GM12878 (cell line): ENCODE data around the gene EP300. TPM values are rescaled to one million over a fixed set of nuclear protein-coding genes. Genes with fewer than 3 reads are reported as not detected.

ENCODE experiments used
- ATAC-seq: fragments of 200-7000 bp; cut with Tn5 transposase; 3 replicates; pipeline ENCODE4 v1.9.1; 2020; ENCODE audit warnings: mild to moderate bottlenecking, moderate library complexity
- BruUV-seq: library from RNA; stranded (reverse); fragments of 400-500 nt; replicated peaks from 2 replicates; lab custom pipeline; 2021; lab: Mats Ljungman, UMichigan
- CTCF ChIA-PET: fragments of 300-600 bp; sonication (Branson Sonifier 250); formaldehyde crosslinking; extraction: SDS; loops from one replicate; lab custom pipeline; 2021; ENCODE audit warnings: inconsistent platforms; lab: Yijun Ruan, JAX
- POLR2A ChIA-PET: fragments of 350-600 bp; formaldehyde crosslinking; extraction: SDS; loops from one replicate; lab custom pipeline; 2021; ENCODE audit warnings: inconsistent platforms; lab: Charles Lee
- RAD21 ChIA-PET: fragments of 300-600 bp; sonication (Branson Sonifier 250); formaldehyde crosslinking; loops from one replicate; lab custom pipeline; 2023; ENCODE audit warnings: antibody characterized with exemption; ENCODE audit not compliant: unreplicated experiment; lab: Charles Lee
- SMC1A ChIA-PET: fragments of 300-600 bp; sonication (Branson Sonifier 250); formaldehyde crosslinking; loops from one replicate; lab custom pipeline; 2023; ENCODE audit not compliant: unreplicated experiment, uncharacterized antibody; lab: Charles Lee
- DNase-seq: peaks from one replicate; pipeline ENCODE4 v3.0.0-alpha.2; 2011; ENCODE audit warnings: low read depth, low spot score
- FAIRE-seq: peaks from 3 replicates; lab custom pipeline; 2011; peaks lifted over from hg19 to GRCh38; lab: Jason Lieb, UNC
- H2AFZ ChIP-seq: 2 replicates; pipeline ENCODE4 v1.6.0; 2011; ENCODE audit warnings: low read depth, low read length, control low read depth; ENCODE audit not compliant: control insufficient read depth
- H3K27ac ChIP-seq: 2 replicates; pipeline ENCODE4 v1.5.1; 2011; ENCODE audit warnings: control low read depth; ENCODE audit not compliant: control insufficient read depth, insufficient read depth
- H3K27me3 ChIP-seq, 2 experiments: replicated peaks in 1 of 2; 2 replicates each; pipeline versions ENCODE4 v1.6.0 to v1.6.1; 2011; ENCODE audit warnings: low read length in 1 of 2; ENCODE audit not compliant: control insufficient read depth in 2 of 2, insufficient read depth in 2 of 2
- H3K36me3 ChIP-seq, 2 experiments: 2 replicates each; pipeline ENCODE4 v1.5.1; 2011; ENCODE audit warnings: low read length in 1 of 2; ENCODE audit not compliant: control insufficient read depth in 2 of 2, insufficient read depth in 2 of 2
- H3K4me1 ChIP-seq: 2 replicates; pipeline ENCODE4 v1.6.1; 2011; ENCODE audit warnings: mild to moderate bottlenecking, low read length, moderate library complexity, mixed read lengths; ENCODE audit not compliant: control insufficient read depth, insufficient read depth
- H3K4me2 ChIP-seq: 2 replicates; pipeline ENCODE4 v1.6.0; 2011; ENCODE audit warnings: control low read depth; ENCODE audit not compliant: control insufficient read depth, insufficient read depth
- H3K4me3 ChIP-seq: fragments of 200-600 bp; sonication (generic); 2 replicates; pipeline ENCODE4 v1.5.1; 2016
- H3K79me2 ChIP-seq: 2 replicates; pipeline ENCODE4 v1.6.0; 2011; ENCODE audit warnings: low read length; ENCODE audit not compliant: control insufficient read depth, insufficient read depth
- H3K9ac ChIP-seq: 2 replicates; pipeline ENCODE4 v1.8.0; 2011; ENCODE audit warnings: low read length, control low read depth, mixed read lengths; ENCODE audit not compliant: control insufficient read depth, insufficient read depth
- H3K9me3 ChIP-seq: replicated peaks from 3 replicates; pipeline ENCODE4 v1.5.1; 2011; ENCODE audit warnings: mild to moderate bottlenecking, low read length; ENCODE audit not compliant: control insufficient read depth, insufficient read depth
- H4K20me1 ChIP-seq: 2 replicates; pipeline ENCODE4 v1.6.0; 2011; ENCODE audit not compliant: control insufficient read depth, insufficient read depth
- DPF2 ChIP-seq: fragments of 450-650 bp; IDR thresholded peaks from 2 replicates; pipeline ENCODE4 v1.6.1; 2017; ENCODE audit warnings: mild to moderate bottlenecking
- EED ChIP-seq: sonication (generic); IDR thresholded peaks from 2 replicates; pipeline ENCODE4 v1.6.1; 2016; ENCODE audit warnings: antibody characterized with exemption, low read depth
- HDAC6 ChIP-seq: fragments of 200-600 bp; sonication (generic); IDR thresholded peaks from one replicate; pipeline ENCODE4 v1.8.0; 2017; ENCODE audit warnings: antibody characterized with exemption; ENCODE audit not compliant: unreplicated experiment
- HDGF ChIP-seq: fragments of 450-650 bp; IDR thresholded peaks from 2 replicates; pipeline ENCODE4 v1.6.1; 2016; ENCODE audit warnings: antibody characterized with exemption
- HSF1 ChIP-seq: fragments of 150-350 bp; IDR thresholded peaks from 2 replicates; pipeline ENCODE4 v1.6.1; 2014; ENCODE audit warnings: mild to moderate bottlenecking, low read depth, low read length
- MEF2A ChIP-seq: IDR thresholded peaks from 2 replicates; pipeline ENCODE4 v1.6.1; 2011; ENCODE audit warnings: low read depth, mild to moderate bottlenecking, low read length, moderate library complexity; ENCODE audit not compliant: insufficient read depth
- NFIC ChIP-seq: IDR thresholded peaks from 2 replicates; pipeline ENCODE4 v1.6.1; 2012; ENCODE audit warnings: low read depth, mild to moderate bottlenecking, inconsistent platforms, low read length, moderate library complexity
- PAX8 ChIP-seq: fragments of 450-650 bp; IDR thresholded peaks from 2 replicates; pipeline ENCODE4 v1.6.1; 2017; ENCODE audit warnings: mild to moderate bottlenecking, moderate library complexity
- RBBP5 ChIP-seq: fragments of 200-600 bp; sonication (generic); conservative IDR thresholded peaks from 2 replicates; pipeline ENCODE4 v1.6.1; 2016
- SIX5 ChIP-seq: IDR thresholded peaks from 2 replicates; pipeline ENCODE4 v1.6.1; 2011; ENCODE audit warnings: mild to moderate bottlenecking, low read depth, low read length, moderate library complexity; ENCODE audit not compliant: severe bottlenecking
- SMAD1 ChIP-seq: fragments of 450-650 bp; IDR thresholded peaks from 2 replicates; pipeline ENCODE4 v1.6.1; 2018; ENCODE audit warnings: mild to moderate bottlenecking, low read depth; ENCODE audit not compliant: partially characterized antibody
- TAF1 ChIP-seq: IDR thresholded peaks from 2 replicates; pipeline ENCODE4 v1.6.1; 2011; ENCODE audit warnings: mild to moderate bottlenecking, low read depth, low read length, borderline replicate concordance
- TBL1XR1 ChIP-seq: IDR thresholded peaks from 2 replicates; pipeline ENCODE4 v1.6.1; 2012; ENCODE audit warnings: low read depth, low read length, improper control_type of control experiment
- TCF12 ChIP-seq: IDR thresholded peaks from 2 replicates; pipeline ENCODE4 v1.6.1; 2011; ENCODE audit warnings: low read depth, mild to moderate bottlenecking, low read length
- ZNF24 ChIP-seq: fragments of 450-650 bp; IDR thresholded peaks from 2 replicates; pipeline ENCODE4 v1.6.1; 2017; ENCODE audit warnings: antibody characterized with exemption, mild to moderate bottlenecking
- WGBS: methylation state at CpG from one replicate; pipeline ENCODE4 v1.1.6; 2016; ENCODE audit warnings: low lambda C conversion rate; ENCODE audit not compliant: insufficient replicate concordance, insufficient coverage; ENCODE audit errors: missing lambda C conversion rate; 5-methylcytosine and 5-hydroxymethylcytosine counted together
- in situ Hi-C: fragments of 300-500 bp; cut with MboI; formaldehyde crosslinking; loops from 9 replicates; pipeline ENCODE4 v1.14.3; 2018; ENCODE audit warnings: mixed read lengths
- intact Hi-C: fragments of 100-400 bp; cut with micrococcal nuclease; formaldehyde crosslinking; loops from one replicate; pipeline ENCODE4 v1.14.2; 2022; ENCODE audit not compliant: unreplicated experiment
- polyA plus RNA-seq, 11 experiments: library from polyadenylated mRNA; depleted of rRNA in 4 of 11; unstranded in 6 of 11; stranded (reverse) in 5 of 11; fragments of >200 nt; fragmentation: Nextera tagmentation in 4 of 11; fragmentation: Illumina TruSeq in 1 of 11; extraction: Ambion mirVana in 4 of 11; extraction: Trizol in 1 of 11; gene quantifications; 1 replicate in 1 of 11; 2 replicates in 10 of 11; pipeline versions ENCODE4 v1.2.1 to v1.2.3, GENCODE V29; 2011 to 2016; ENCODE audit warnings: inconsistent platforms in 2 of 11, missing spikeins in 2 of 11, low read depth in 1 of 11
- total RNA-seq, 4 experiments: library from RNA; depleted of rRNA in 3 of 4; stranded (reverse); fragments of >200 nt in 3 of 4; fragmentation: Illumina TruSeq in 1 of 4; extraction: Trizol in 1 of 4; gene quantifications; 2 replicates each; pipeline versions ENCODE4 v1.2.1 to v1.2.3, GENCODE V29; 2013 to 2021
- TF ChIP-seq, protein P1 (sequence below), 3 experiments: IDR thresholded peaks in 2 of 3; conservative IDR thresholded peaks in 1 of 3; 2 replicates each; pipeline ENCODE4 v1.5.1; 2011; ENCODE audit warnings: low read depth in 3 of 3, low read length in 3 of 3, mild to moderate bottlenecking in 3 of 3, control low read depth in 2 of 3, moderate library complexity in 2 of 3, inconsistent platforms in 1 of 3, mixed read lengths in 1 of 3; ENCODE audit not compliant: control insufficient read depth in 2 of 3, insufficient read depth in 1 of 3; ENCODE audit errors: extremely low read depth in 1 of 3
- TF ChIP-seq, protein P2 (sequence below): IDR thresholded peaks from 2 replicates; pipeline ENCODE4 v1.6.1; 2011; ENCODE audit warnings: borderline replicate concordance, low read depth, mild to moderate bottlenecking, moderate library complexity, mixed read lengths, low read length; ENCODE audit not compliant: insufficient read depth; ENCODE audit errors: extremely low read length
- TF ChIP-seq, protein P3 (sequence below): fragments of 450-650 bp; formaldehyde crosslinking; IDR thresholded peaks from 2 replicates; pipeline ENCODE4 v1.5.0; 2022; ENCODE audit warnings: mild to moderate bottlenecking, missing genetic modification characterization

The EP300 gene
- total and polyA plus RNA-seq, 10 of the 15 experiments (the other 5 are each of a cell fraction or from before 2014, with no cell fraction given), result 5.5 to 48.5 (median 23.6) TPM

- POLR2A ChIA-PET, result no interaction called here
Measured at GRCh38 chr22:41047801-41048211, 44.6 kb upstream of the EP300 start.

More at GRCh38 chr22:41047801-41048211, 44.6 kb upstream of the EP300 start:
- no peak overlapping the region for H3K4me3 ChIP-seq
- WGBS, result 83% methylated on average over 3 of the region's 3 CpGs
- FAIRE-seq, result no peak
- no peaks in the 10 kb centered on the region for H3K27me3 ChIP-seq
- no peaks in the 10 kb centered on the region for H3K9me3 ChIP-seq
- H2AFZ ChIP-seq, result no peak overlapping the region
- BruUV-seq, result no TSS peak
- intact Hi-C loops, result no loop called here
- no peak for DNase-seq
- H3K9ac ChIP-seq, result no peak overlapping the region
- CTCF ChIA-PET, result no interaction called here
- RAD21 ChIA-PET, result no interaction called here
- in situ Hi-C loops, result no loop called here
- ATAC-seq, result no peak
- H3K4me2 ChIP-seq, result no peak overlapping the region
- no peak for TF ChIP-seq DPF2
- TF ChIP-seq PAX8, result no peak
- TF ChIP-seq, protein P1, sequence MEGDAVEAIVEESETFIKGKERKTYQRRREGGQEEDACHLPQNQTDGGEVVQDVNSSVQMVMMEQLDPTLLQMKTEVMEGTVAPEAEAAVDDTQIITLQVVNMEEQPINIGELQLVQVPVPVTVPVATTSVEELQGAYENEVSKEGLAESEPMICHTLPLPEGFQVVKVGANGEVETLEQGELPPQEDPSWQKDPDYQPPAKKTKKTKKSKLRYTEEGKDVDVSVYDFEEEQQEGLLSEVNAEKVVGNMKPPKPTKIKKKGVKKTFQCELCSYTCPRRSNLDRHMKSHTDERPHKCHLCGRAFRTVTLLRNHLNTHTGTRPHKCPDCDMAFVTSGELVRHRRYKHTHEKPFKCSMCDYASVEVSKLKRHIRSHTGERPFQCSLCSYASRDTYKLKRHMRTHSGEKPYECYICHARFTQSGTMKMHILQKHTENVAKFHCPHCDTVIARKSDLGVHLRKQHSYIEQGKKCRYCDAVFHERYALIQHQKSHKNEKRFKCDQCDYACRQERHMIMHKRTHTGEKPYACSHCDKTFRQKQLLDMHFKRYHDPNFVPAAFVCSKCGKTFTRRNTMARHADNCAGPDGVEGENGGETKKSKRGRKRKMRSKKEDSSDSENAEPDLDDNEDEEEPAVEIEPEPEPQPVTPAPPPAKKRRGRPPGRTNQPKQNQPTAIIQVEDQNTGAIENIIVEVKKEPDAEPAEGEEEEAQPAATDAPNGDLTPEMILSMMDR (IDR thresholded peaks at IDR 0.05 in 2 of 3, conservative IDR thresholded peaks at IDR 0.05 in 1 of 3; ENCODE audit: control insufficient read depth in 2 of 3, extremely low read depth in 1 of 3, insufficient read depth in 1 of 3, low read depth in 3 of 3, low read length in 3 of 3), result no peak
- no peak for TF ChIP-seq HDGF
- TF ChIP-seq HDAC6, result no peak
- no peak for TF ChIP-seq HSF1
- TF ChIP-seq, protein P2, sequence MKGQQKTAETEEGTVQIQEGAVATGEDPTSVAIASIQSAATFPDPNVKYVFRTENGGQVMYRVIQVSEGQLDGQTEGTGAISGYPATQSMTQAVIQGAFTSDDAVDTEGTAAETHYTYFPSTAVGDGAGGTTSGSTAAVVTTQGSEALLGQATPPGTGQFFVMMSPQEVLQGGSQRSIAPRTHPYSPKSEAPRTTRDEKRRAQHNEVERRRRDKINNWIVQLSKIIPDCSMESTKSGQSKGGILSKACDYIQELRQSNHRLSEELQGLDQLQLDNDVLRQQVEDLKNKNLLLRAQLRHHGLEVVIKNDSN, result no peak
- no peak for TF ChIP-seq MEF2A
- TF ChIP-seq EED, result no peak
- TF ChIP-seq TCF12, result no peak
- no peak for TF ChIP-seq SMAD1
- TF ChIP-seq NFIC, result no peak
- no peak for TF ChIP-seq RBBP5
- no peak for TF ChIP-seq TAF1
- no peak for TF ChIP-seq ZNF24
- TF ChIP-seq TBL1XR1, result no peak
- TF ChIP-seq SIX5, result no peak
- TF ChIP-seq, protein P3, sequence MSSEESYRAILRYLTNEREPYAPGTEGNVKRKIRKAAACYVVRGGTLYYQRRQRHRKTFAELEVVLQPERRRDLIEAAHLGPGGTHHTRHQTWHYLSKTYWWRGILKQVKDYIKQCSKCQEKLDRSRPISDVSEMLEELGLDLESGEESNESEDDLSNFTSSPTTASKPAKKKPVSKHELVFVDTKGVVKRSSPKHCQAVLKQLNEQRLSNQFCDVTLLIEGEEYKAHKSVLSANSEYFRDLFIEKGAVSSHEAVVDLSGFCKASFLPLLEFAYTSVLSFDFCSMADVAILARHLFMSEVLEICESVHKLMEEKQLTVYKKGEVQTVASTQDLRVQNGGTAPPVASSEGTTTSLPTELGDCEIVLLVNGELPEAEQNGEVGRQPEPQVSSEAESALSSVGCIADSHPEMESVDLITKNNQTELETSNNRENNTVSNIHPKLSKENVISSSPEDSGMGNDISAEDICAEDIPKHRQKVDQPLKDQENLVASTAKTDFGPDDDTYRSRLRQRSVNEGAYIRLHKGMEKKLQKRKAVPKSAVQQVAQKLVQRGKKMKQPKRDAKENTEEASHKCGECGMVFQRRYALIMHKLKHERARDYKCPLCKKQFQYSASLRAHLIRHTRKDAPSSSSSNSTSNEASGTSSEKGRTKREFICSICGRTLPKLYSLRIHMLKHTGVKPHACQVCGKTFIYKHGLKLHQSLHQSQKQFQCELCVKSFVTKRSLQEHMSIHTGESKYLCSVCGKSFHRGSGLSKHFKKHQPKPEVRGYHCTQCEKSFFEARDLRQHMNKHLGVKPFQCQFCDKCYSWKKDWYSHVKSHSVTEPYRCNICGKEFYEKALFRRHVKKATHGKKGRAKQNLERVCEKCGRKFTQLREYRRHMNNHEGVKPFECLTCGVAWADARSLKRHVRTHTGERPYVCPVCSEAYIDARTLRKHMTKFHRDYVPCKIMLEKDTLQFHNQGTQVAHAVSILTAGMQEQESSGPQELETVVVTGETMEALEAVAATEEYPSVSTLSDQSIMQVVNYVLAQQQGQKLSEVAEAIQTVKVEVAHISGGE (CRISPR knock-in tag), result no peak
- TF ChIP-seq, all 136 proteins: peak for 0
- Histone ChIP-seq H3K79me2 (no peaks in the 10 kb centered on the region), H3K27ac (no peak overlapping the region), H4K20me1 (no peaks in the 10 kb centered on the region), H3K4me1 (0 out of 2 replicates have a peak, but pooled peaks cover 3% of the 10 kb centered on the region), H3K36me3 (no peaks in the 10 kb centered on the region)
- SMC1A ChIA-PET, result no interaction called here
